ENCODE results near the gene BMPR1A.

- TF ChIP-seq POLR2A (IDR thresholded peaks at IDR 0.05) (no peak), CTCF (IDR thresholded peaks at IDR 0.05) (no peak)
These were observed 58.7 kb downstream of the BMPR1A start for GRCh38 chr10:86815035-86815617.
